PC-9 (cell line): Measurements from ENCODE around the gene FA2H.

Experiments
- CTCF ChIP-seq: fragments of 200-600 bp; sonication (generic); conservative IDR thresholded peaks from 2 replicates; pipeline ENCODE4 v1.6.1; 2017; ENCODE audit warnings: mixed run types, antibody characterized with exemption, mild to moderate bottlenecking, moderate library complexity
- EZH2 ChIP-seq: fragments of 200-600 bp; sonication (generic); IDR thresholded peaks from 2 replicates; pipeline ENCODE4 v1.8.0; 2017; ENCODE audit warnings: antibody characterized with exemption, low read depth

GRCh38 chr16:74797414-74797813 is 22.8 kb upstream of the FA2H start:
- TF ChIP-seq CTCF (no peak), EZH2 (no peak)
